ENCODE data around the gene RYR1.

Gene RYR1

DNA sequence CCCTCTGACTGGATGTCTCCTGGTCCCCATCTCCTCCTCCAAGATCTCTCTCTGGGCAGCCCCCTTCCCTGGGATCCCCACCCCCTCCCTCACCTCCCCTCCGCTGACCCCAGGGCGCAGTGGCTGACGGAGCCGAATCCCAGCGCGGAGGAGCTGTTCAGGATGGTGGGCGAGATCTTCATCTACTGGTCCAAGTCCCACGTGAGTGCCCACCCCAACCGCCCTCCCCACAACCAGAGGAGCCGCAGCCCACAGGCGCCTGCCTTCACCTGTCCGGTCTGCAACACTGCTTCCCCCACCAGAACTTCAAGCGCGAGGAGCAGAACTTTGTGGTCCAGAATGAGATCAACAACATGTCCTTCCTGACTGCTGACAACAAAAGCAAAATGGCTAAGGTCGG lies 89.4 kb downstream of the RYR1 start:
- Histone ChIP-seq H3K9me3 (replicated peaks; ENCODE audit: insufficient read depth, low read length) (no peaks in the 10 kb centered on the region), H3K36me3 (replicated peaks; ENCODE audit: insufficient read depth, low read length) (no peaks in the 10 kb centered on the region), H3K9ac (ENCODE audit: low read length) (no peak overlapping the region), H2AFZ (ENCODE audit: low read length) (no peak overlapping the region), H3F3A (ENCODE audit: insufficient read depth, low read length) (no peaks in the 10 kb centered on the region), H3K27ac (ENCODE audit: low read length) (no peak overlapping the region), H3K4me3 (ENCODE audit: low read length) (no peak overlapping the region), H3K9me2 (replicated peaks; ENCODE audit: insufficient read depth, low read length) (no peaks in the 10 kb centered on the region), H3K4me2 (ENCODE audit: low read depth, low read length) (no peak overlapping the region), H3K79me2 (ENCODE audit: low read length) (no peaks in the 10 kb centered on the region), H3K27me3 (replicated peaks; ENCODE audit: insufficient read depth, low read length) (peaks cover 48% of the 10 kb centered on the region), H4K20me1 (ENCODE audit: insufficient read depth, low read length) (no peaks in the 10 kb centered on the region), H3K4me1 (ENCODE audit: low read length) (no peaks in the 10 kb centered on the region)
- no peak for DNase-seq
- TF ChIP-seq, protein P1, sequence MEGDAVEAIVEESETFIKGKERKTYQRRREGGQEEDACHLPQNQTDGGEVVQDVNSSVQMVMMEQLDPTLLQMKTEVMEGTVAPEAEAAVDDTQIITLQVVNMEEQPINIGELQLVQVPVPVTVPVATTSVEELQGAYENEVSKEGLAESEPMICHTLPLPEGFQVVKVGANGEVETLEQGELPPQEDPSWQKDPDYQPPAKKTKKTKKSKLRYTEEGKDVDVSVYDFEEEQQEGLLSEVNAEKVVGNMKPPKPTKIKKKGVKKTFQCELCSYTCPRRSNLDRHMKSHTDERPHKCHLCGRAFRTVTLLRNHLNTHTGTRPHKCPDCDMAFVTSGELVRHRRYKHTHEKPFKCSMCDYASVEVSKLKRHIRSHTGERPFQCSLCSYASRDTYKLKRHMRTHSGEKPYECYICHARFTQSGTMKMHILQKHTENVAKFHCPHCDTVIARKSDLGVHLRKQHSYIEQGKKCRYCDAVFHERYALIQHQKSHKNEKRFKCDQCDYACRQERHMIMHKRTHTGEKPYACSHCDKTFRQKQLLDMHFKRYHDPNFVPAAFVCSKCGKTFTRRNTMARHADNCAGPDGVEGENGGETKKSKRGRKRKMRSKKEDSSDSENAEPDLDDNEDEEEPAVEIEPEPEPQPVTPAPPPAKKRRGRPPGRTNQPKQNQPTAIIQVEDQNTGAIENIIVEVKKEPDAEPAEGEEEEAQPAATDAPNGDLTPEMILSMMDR (IDR thresholded peaks at IDR 0.05; ENCODE audit: low read length), result no peak
- TF ChIP-seq EZH2 (optimal IDR thresholded peaks at IDR 0.05; ENCODE audit: low read depth, low read length) (no peak), EZH2phosphoT487 (IDR thresholded peaks at IDR 0.05; ENCODE audit: low read length) (no peak)

GRCh38 chr19:38523319-38523718 lies 89.8 kb downstream of the RYR1 start:
- no peaks in the 10 kb centered on the region for H3K9me3 ChIP-seq (replicated peaks; ENCODE audit: insufficient read depth, low read length)
- no peak overlapping the region for H2AFZ ChIP-seq (ENCODE audit: low read length)
- no peak overlapping the region for H3K4me2 ChIP-seq (ENCODE audit: low read depth, low read length)
- no peaks in the 10 kb centered on the region for H3F3A ChIP-seq (ENCODE audit: insufficient read depth, low read length)
- H3K27ac ChIP-seq (ENCODE audit: low read length), result no peak overlapping the region
- H3K4me3 ChIP-seq (ENCODE audit: low read length), result no peak overlapping the region
- TF ChIP-seq EZH2 (optimal IDR thresholded peaks at IDR 0.05; ENCODE audit: low read depth, low read length) (no peak), EZH2phosphoT487 (IDR thresholded peaks at IDR 0.05; ENCODE audit: low read length) (no peak)
- TF ChIP-seq, protein P1 (IDR thresholded peaks at IDR 0.05; ENCODE audit: low read length), result no peak
- H3K36me3 ChIP-seq (replicated peaks; ENCODE audit: insufficient read depth, low read length), result no peaks in the 10 kb centered on the region
- H3K9ac ChIP-seq (ENCODE audit: low read length), result no peak overlapping the region
- peaks cover 49% of the 10 kb centered on the region for H3K27me3 ChIP-seq (replicated peaks; ENCODE audit: insufficient read depth, low read length)
- no peaks in the 10 kb centered on the region for H3K9me2 ChIP-seq (replicated peaks; ENCODE audit: insufficient read depth, low read length)
- H3K4me1 ChIP-seq (ENCODE audit: low read length), result no peaks in the 10 kb centered on the region
- H3K79me2 ChIP-seq (ENCODE audit: low read length), result no peaks in the 10 kb centered on the region
- DNase-seq, result no peak
- H4K20me1 ChIP-seq (ENCODE audit: insufficient read depth, low read length), result no peaks in the 10 kb centered on the region

- no peak overlapping the region for H3K9ac ChIP-seq (ENCODE audit: low read length)
- no peaks in the 10 kb centered on the region for H3K36me3 ChIP-seq (replicated peaks; ENCODE audit: insufficient read depth, low read length)
- no peaks in the 10 kb centered on the region for H3K4me1 ChIP-seq (ENCODE audit: low read length)
- no peak overlapping the region for H3K4me3 ChIP-seq (ENCODE audit: low read length)
- DNase-seq, result no peak
- H3F3A ChIP-seq (ENCODE audit: insufficient read depth, low read length), result no peaks in the 10 kb centered on the region
- TF ChIP-seq EZH2 (optimal IDR thresholded peaks at IDR 0.05; ENCODE audit: low read depth, low read length) (no peak), EZH2phosphoT487 (IDR thresholded peaks at IDR 0.05; ENCODE audit: low read length) (no peak)
- TF ChIP-seq, protein P1 (IDR thresholded peaks at IDR 0.05; ENCODE audit: low read length), result no peak
- no peaks in the 10 kb centered on the region for H3K9me3 ChIP-seq (replicated peaks; ENCODE audit: insufficient read depth, low read length)
- H3K27me3 ChIP-seq (replicated peaks; ENCODE audit: insufficient read depth, low read length), result peaks cover 59% of the 10 kb centered on the region
- no peak overlapping the region for H3K4me2 ChIP-seq (ENCODE audit: low read depth, low read length)
- no peaks in the 10 kb centered on the region for H3K79me2 ChIP-seq (ENCODE audit: low read length)
- H2AFZ ChIP-seq (ENCODE audit: low read length), result no peak overlapping the region
- no peaks in the 10 kb centered on the region for H3K9me2 ChIP-seq (replicated peaks; ENCODE audit: insufficient read depth, low read length)
- H3K27ac ChIP-seq (ENCODE audit: low read length), result no peak overlapping the region
- no peaks in the 10 kb centered on the region for H4K20me1 ChIP-seq (ENCODE audit: insufficient read depth, low read length)
Observed at GRCh38 chr19:38524369-38524768, 90.9 kb downstream of the RYR1 start.

Measured in MM.1S (cell line).